ENCODE results near the gene SGCA.

DNA sequence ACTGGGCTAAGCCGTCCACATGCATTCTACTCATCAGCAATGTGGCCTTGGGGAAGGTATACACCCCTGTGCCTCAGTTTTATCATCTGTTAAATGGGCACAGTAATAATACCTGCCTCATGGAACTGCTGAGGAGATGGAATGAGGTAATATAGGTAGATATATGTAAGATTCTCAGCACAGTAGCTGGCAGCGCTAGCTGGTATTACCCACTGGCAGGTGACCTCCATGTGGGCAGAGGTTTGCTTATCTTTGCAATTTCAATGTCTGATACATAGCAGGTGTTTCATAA lies 1.2 kb upstream of the SGCA start:
- no peak for TF ChIP-seq CTCF (conservative IDR thresholded peaks at IDR 0.05; ENCODE audit: low read depth in 2 of 2)
- no peak for TF ChIP-seq NANOG (IDR thresholded peaks at IDR 0.05; ENCODE audit: borderline replicate concordance)
- no peak for TF ChIP-seq EZH2phosphoT487 (IDR thresholded peaks at IDR 0.05; ENCODE audit: unreplicated experiment)
- TF ChIP-seq POLR2AphosphoS5 (IDR thresholded peaks at IDR 0.05; ENCODE audit: low read depth) = no peak
- no peak for TF ChIP-seq STAT1 (IDR thresholded peaks at IDR 0.05; ENCODE audit: unreplicated experiment)
- TF ChIP-seq, protein P1, sequence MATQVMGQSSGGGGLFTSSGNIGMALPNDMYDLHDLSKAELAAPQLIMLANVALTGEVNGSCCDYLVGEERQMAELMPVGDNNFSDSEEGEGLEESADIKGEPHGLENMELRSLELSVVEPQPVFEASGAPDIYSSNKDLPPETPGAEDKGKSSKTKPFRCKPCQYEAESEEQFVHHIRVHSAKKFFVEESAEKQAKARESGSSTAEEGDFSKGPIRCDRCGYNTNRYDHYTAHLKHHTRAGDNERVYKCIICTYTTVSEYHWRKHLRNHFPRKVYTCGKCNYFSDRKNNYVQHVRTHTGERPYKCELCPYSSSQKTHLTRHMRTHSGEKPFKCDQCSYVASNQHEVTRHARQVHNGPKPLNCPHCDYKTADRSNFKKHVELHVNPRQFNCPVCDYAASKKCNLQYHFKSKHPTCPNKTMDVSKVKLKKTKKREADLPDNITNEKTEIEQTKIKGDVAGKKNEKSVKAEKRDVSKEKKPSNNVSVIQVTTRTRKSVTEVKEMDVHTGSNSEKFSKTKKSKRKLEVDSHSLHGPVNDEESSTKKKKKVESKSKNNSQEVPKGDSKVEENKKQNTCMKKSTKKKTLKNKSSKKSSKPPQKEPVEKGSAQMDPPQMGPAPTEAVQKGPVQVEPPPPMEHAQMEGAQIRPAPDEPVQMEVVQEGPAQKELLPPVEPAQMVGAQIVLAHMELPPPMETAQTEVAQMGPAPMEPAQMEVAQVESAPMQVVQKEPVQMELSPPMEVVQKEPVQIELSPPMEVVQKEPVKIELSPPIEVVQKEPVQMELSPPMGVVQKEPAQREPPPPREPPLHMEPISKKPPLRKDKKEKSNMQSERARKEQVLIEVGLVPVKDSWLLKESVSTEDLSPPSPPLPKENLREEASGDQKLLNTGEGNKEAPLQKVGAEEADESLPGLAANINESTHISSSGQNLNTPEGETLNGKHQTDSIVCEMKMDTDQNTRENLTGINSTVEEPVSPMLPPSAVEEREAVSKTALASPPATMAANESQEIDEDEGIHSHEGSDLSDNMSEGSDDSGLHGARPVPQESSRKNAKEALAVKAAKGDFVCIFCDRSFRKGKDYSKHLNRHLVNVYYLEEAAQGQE (IDR thresholded peaks at IDR 0.05; ENCODE audit: unreplicated experiment) = no peak
- no peak for TF ChIP-seq EZH2 (IDR thresholded peaks at IDR 0.05; ENCODE audit: low read depth, unreplicated experiment)
- TF ChIP-seq, protein P2, sequence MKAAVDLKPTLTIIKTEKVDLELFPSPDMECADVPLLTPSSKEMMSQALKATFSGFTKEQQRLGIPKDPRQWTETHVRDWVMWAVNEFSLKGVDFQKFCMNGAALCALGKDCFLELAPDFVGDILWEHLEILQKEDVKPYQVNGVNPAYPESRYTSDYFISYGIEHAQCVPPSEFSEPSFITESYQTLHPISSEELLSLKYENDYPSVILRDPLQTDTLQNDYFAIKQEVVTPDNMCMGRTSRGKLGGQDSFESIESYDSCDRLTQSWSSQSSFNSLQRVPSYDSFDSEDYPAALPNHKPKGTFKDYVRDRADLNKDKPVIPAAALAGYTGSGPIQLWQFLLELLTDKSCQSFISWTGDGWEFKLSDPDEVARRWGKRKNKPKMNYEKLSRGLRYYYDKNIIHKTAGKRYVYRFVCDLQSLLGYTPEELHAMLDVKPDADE (IDR thresholded peaks at IDR 0.05) = no peak
- no peak for TF ChIP-seq CREB1 (CRISPR knock-in tag; IDR thresholded peaks at IDR 0.05; ENCODE audit: low read depth)
- no peak for TF ChIP-seq JUNB (IDR thresholded peaks at IDR 0.05; ENCODE audit: unreplicated experiment)

Measured in GM23338 (cell line).